ENCODE results near the gene SVIL. TPM values are rescaled to one million over a fixed set of nuclear protein-coding genes. Genes with fewer than 3 reads are reported as not detected.
"Not testable (repeated sequence)": the region's sequence is repeated elsewhere in the genome, so short reads cannot be mapped to it uniquely, and the experiment has no call there.

The SVIL gene
- total and polyA plus RNA-seq, 8 donors: 8.6 to 53.8 (median 20.4) TPM

GRCh38 chr10:29555746-29556481 is 78.9 kb downstream of the SVIL start:
- Histone ChIP-seq H3K27ac (peak overlapping the region in 1 of 4 donors; percentile 22), H3K36me3 (peaks cover 0 to 8% (median 8%) of the 10 kb centered on the region in 3 donors), H3K4me1 (no peaks in the 10 kb centered on the region), H3K27me3 (no peaks in the 10 kb centered on the region), H3K9me3 (no peaks in the 10 kb centered on the region), H3K4me3 (no peak overlapping the region)
- DNase-seq (no peak), FAIRE-seq (no peak), ATAC-seq (peak in 1 of 4 donors; percentile 18)
- TF ChIP-seq CTCF (IDR thresholded peaks at IDR 0.05): no peak
- WGBS, 2 donors: 72 to 73% methylated on average over 8 of the region's 8 CpGs
- intact Hi-C loops (cut with DNase I): no loop called here

GRCh38 chr10:29555091-29555745 is 79.6 kb downstream of the SVIL start:
- Histone ChIP-seq H3K36me3 (peaks cover 4 to 15% (median 8%) of the 10 kb centered on the region in 3 donors), H3K27me3 (no peaks in the 10 kb centered on the region), H3K4me3 (no peak overlapping the region), H3K9me3 (no peaks in the 10 kb centered on the region), H3K4me1 (no peaks in the 10 kb centered on the region), H3K27ac (peak overlapping the region in 1 of 4 donors; percentile 22)
- FAIRE-seq (no peak), DNase-seq (no peak), ATAC-seq (peak in 2 of 4 donors; percentile 27 to 43)
- intact Hi-C loops (cut with DNase I): no loop called here
- no peak for TF ChIP-seq CTCF (IDR thresholded peaks at IDR 0.05)
- WGBS, 2 donors: 82 to 86% methylated on average over 6 of the region's 6 CpGs

- WGBS, 2 donors: 92 to 93% methylated on average over 9 of the region's 9 CpGs
- FAIRE-seq: no peak
- H3K36me3 ChIP-seq: peaks cover 4 to 15% (median 8%) of the 10 kb centered on the region in 3 donors
- intact Hi-C loops (cut with DNase I): no loop called here
- H3K27ac ChIP-seq: no peak overlapping the region
- ATAC-seq: no peak
- no peaks in the 10 kb centered on the region for H3K4me1 ChIP-seq
- no peaks in the 10 kb centered on the region for H3K9me3 ChIP-seq
- DNase-seq: no peak
- H3K27me3 ChIP-seq: no peaks in the 10 kb centered on the region
- TF ChIP-seq CTCF (IDR thresholded peaks at IDR 0.05): no peak
- no peak overlapping the region for H3K4me3 ChIP-seq
Measured at GRCh38 chr10:29554660-29555059, 80.1 kb downstream of the SVIL start.

- WGBS, 2 donors: 88 to 89% methylated on average over 13 of the region's 13 CpGs
- intact Hi-C loops (cut with DNase I): no loop called here
- DNase-seq: no peak
- Histone ChIP-seq H3K27ac (no peak overlapping the region), H3K9me3 (no peaks in the 10 kb centered on the region), H3K4me3 (no peak overlapping the region), H3K36me3 (peaks cover 4 to 15% (median 8%) of the 10 kb centered on the region in 3 donors), H3K4me1 (no peaks in the 10 kb centered on the region), H3K27me3 (no peaks in the 10 kb centered on the region)
- ATAC-seq: no peak
- no peak for TF ChIP-seq CTCF (IDR thresholded peaks at IDR 0.05)
- FAIRE-seq: no peak
Measured at GRCh38 chr10:29553544-29554250, 81.1 kb downstream of the SVIL start.

- DNase-seq; H3K27me3 ChIP-seq; H3K4me1 ChIP-seq; intact Hi-C loops (cut with DNase I); H3K27ac ChIP-seq; H3K4me3 ChIP-seq; H3K9me3 ChIP-seq; FAIRE-seq; ATAC-seq: not testable (repeated sequence)
- 92 to 96% methylated on average over 9 of the region's 9 CpGs for WGBS, 2 donors
- H3K36me3 ChIP-seq: peaks cover 4 to 15% (median 8%) of the 10 kb centered on the region in 3 donors
Measured at GRCh38 chr10:29553116-29553515, 81.7 kb downstream of the SVIL start.

DNA sequence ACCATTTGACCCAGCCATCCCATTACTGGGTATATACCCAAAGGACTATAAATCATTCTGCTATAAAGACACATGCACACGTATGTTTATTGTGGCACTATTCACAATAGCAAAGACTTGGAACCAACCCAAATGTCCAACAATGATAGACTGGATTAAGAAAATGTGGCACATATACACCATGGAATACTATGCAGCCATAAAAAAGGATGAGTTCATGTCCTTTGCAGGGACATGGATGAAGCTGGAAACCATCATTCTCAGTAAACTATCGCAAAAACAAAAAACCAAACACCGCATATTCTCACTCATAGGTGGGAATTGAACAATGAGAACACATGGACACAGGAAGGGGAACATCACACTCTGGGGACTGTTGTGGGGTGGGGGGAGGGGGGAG is 85.3 kb downstream of the SVIL start:
- H3K36me3 ChIP-seq: peaks cover 3 to 15% (median 4%) of the 10 kb centered on the region in 3 donors
- H3K4me1 ChIP-seq; DNase-seq; intact Hi-C loops (cut with DNase I); H3K27me3 ChIP-seq; H3K27ac ChIP-seq; FAIRE-seq; H3K4me3 ChIP-seq; ATAC-seq; H3K9me3 ChIP-seq: not testable (repeated sequence)
- 94% methylated on average over 2 of the region's 3 CpGs; no CpG with 5 or more reads in 1 of the 2 donors for WGBS, 2 donors

Data from pancreas (tissue), 10 donors.